Fibroblast of lung (primary cell): ENCODE results near the gene AFTPH.

Source experiments
- EZH2 ChIP-seq: IDR thresholded peaks from 2 replicates; pipeline ENCODE4 v1.5.1; 2012; ENCODE audit warnings: low read length, control low read depth, mild to moderate bottlenecking; ENCODE audit errors: missing control alignments
- TF ChIP-seq, protein P1 (sequence below), 2 donors: IDR thresholded peaks in 1 of 2; conservative IDR thresholded peaks in 1 of 2; 1 replicate in 1 of 2; 2 replicates in 1 of 2; pipeline ENCODE4 v1.5.1; 2011 to 2012; ENCODE audit warnings: low read length in 2 of 2, control low read depth in 1 of 2, inconsistent platforms in 1 of 2, low read depth in 1 of 2, mild to moderate bottlenecking in 1 of 2

DNA sequence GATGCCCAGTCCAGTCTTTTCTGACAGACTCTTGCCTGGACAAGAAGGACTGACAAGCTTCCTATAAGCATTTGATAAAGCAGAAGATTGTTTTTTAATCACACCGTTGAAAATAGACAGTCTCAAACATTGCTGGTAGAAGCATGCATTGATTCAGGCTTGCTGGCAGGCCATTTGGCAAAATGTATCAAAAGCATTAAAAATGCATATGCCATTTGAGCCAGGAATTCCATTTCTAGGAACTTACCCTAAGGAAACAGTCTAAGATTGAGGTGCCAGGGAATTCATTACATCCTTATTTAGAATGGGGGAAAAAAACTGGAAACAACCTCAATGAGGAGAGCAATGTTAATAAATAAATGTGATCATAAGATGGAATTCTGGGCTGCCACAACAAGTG is 49.5 kb upstream of the AFTPH start:
- TF ChIP-seq, protein P1, sequence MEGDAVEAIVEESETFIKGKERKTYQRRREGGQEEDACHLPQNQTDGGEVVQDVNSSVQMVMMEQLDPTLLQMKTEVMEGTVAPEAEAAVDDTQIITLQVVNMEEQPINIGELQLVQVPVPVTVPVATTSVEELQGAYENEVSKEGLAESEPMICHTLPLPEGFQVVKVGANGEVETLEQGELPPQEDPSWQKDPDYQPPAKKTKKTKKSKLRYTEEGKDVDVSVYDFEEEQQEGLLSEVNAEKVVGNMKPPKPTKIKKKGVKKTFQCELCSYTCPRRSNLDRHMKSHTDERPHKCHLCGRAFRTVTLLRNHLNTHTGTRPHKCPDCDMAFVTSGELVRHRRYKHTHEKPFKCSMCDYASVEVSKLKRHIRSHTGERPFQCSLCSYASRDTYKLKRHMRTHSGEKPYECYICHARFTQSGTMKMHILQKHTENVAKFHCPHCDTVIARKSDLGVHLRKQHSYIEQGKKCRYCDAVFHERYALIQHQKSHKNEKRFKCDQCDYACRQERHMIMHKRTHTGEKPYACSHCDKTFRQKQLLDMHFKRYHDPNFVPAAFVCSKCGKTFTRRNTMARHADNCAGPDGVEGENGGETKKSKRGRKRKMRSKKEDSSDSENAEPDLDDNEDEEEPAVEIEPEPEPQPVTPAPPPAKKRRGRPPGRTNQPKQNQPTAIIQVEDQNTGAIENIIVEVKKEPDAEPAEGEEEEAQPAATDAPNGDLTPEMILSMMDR (conservative IDR thresholded peaks at IDR 0.05 in 1 of 2, IDR thresholded peaks at IDR 0.05 in 1 of 2; ENCODE audit: low read depth in 1 of 2, low read length in 2 of 2): no peak
- no peak for TF ChIP-seq EZH2
